Measurements from ENCODE around the gene FBXW7.

Gene FBXW7

DNA sequence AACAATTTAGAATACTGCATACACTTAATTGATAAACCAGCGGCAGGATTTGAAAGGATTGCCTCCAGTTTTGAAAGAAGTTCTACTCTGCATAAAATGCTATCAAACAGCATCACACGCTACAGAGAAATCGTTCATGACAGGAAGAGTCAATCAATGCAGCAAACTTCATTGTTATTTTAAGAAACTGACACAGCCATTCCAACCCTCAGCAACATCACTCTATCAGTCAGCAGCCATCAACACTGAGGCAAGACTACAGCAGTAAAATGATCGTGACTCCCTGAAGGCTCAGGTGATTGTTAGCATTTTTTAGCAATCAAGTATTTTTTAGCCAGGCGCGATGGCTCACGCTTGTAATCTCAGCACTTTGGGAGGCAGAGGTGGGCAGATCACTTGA, 98.3 kb downstream of the FBXW7 start:
- Histone ChIP-seq H3K27ac (ENCODE audit: insufficient read depth, low read depth, low read length, poor library complexity, severe bottlenecking) (no peak overlapping the region), H3K36me3 (ENCODE audit: control insufficient read depth, insufficient read depth, low read length) (no peaks in the 10 kb centered on the region), H3K4me1 (ENCODE audit: control insufficient read depth, insufficient read depth, low read length) (no peaks in the 10 kb centered on the region), H3K27me3 (ENCODE audit: control insufficient read depth, insufficient read depth, low read length, poor library complexity, severe bottlenecking) (no peaks in the 10 kb centered on the region), H3K9me3 (ENCODE audit: control insufficient read depth, low read length) (no peaks in the 10 kb centered on the region), H3K4me3 (ENCODE audit: insufficient read depth, low read depth, low read length) (no peak overlapping the region)
- WGBS, 2 experiments, result 94 to 95% methylated on average over 7 of the region's 7 CpGs

DNA sequence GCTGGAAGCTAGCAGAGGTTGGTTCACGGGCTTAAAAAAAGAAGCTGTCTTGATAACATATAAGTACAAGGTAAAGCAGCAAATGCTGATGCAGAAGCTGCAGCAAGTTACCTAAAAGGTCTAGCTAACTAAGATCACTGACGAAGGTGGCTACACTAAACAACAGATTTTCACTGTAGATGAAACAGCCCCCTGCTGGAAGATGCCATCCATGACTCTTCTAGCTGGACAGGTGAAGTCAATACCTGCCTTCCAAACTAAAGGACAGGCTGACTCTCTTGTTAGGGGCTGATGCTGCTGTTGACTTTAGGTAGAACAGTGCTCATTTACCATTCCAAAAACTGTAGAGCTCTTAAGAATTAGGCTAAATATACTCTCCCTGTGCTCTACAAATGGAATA, 99.5 kb downstream of the FBXW7 start:
- H3K4me1 ChIP-seq (ENCODE audit: control insufficient read depth, insufficient read depth, low read length), result peaks cover 2% of the 10 kb centered on the region
- 88 to 90% methylated on average over 2 of the region's 2 CpGs for WGBS, 2 experiments
- H3K27me3 ChIP-seq (ENCODE audit: control insufficient read depth, insufficient read depth, low read length, poor library complexity, severe bottlenecking), result no peaks in the 10 kb centered on the region
- no peak overlapping the region for H3K4me3 ChIP-seq (ENCODE audit: insufficient read depth, low read depth, low read length)
- no peak overlapping the region for H3K27ac ChIP-seq (ENCODE audit: insufficient read depth, low read depth, low read length, poor library complexity, severe bottlenecking)
- no peaks in the 10 kb centered on the region for H3K36me3 ChIP-seq (ENCODE audit: control insufficient read depth, insufficient read depth, low read length)
- H3K9me3 ChIP-seq (ENCODE audit: control insufficient read depth, low read length), result no peaks in the 10 kb centered on the region

DNA sequence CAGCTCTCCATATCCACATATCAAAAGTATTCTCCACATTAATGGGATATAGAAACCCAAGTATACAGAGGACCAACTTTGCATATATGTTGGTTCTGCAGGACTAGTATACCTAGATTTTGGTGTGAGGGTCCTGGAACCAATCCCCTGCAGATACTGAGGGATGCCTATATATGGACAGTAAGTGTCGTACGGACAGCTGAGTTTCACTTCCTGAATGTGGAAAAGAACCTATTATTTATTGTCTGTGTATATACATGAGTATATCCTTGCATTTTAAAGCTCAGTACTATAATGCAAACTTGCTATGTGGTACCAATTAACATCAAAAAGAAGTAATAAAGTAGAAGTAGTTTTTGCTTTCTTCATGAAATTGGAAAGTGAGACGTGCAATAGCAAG, 101.9 kb downstream of the FBXW7 start:
- H3K9me3 ChIP-seq (ENCODE audit: control insufficient read depth, low read length), result no peaks in the 10 kb centered on the region
- H3K4me1 ChIP-seq (ENCODE audit: control insufficient read depth, insufficient read depth, low read length), result peaks cover 5% of the 10 kb centered on the region
- H3K36me3 ChIP-seq (ENCODE audit: control insufficient read depth, insufficient read depth, low read length), result no peaks in the 10 kb centered on the region
- H3K27ac ChIP-seq (ENCODE audit: insufficient read depth, low read depth, low read length, poor library complexity, severe bottlenecking), result no peak overlapping the region
- WGBS, 2 experiments, result 86 to 100% methylated on average over 2 to 3 of the region's 3 CpGs
- no peaks in the 10 kb centered on the region for H3K27me3 ChIP-seq (ENCODE audit: control insufficient read depth, insufficient read depth, low read length, poor library complexity, severe bottlenecking)
- no peak overlapping the region for H3K4me3 ChIP-seq (ENCODE audit: insufficient read depth, low read depth, low read length)

DNA sequence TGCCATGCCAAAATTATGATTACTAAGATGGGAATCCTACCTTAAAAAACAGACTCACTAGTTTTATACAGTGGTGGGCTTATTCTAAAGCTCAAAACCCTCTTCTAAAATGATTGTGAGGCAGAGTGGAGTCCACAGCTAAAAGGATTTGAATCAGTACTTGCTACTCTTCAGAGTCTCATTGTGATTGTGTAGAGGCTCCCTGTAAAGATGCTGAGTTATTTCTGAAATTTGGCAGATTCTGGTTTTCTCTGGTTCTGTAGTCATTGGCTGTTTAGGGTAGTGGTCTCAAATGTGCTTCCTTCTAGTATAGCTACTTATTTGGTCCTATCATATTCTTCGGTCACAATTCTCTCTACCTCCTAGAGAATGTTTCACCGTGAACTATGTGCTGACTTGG, 104.1 kb downstream of the FBXW7 start:
- no peak overlapping the region for H3K4me3 ChIP-seq (ENCODE audit: insufficient read depth, low read depth, low read length)
- peaks cover 5% of the 10 kb centered on the region for H3K4me1 ChIP-seq (ENCODE audit: control insufficient read depth, insufficient read depth, low read length)
- WGBS, 2 experiments, result 96 to 100% methylated on average over 2 of the region's 2 CpGs
- H3K36me3 ChIP-seq (ENCODE audit: control insufficient read depth, insufficient read depth, low read length), result no peaks in the 10 kb centered on the region
- no peaks in the 10 kb centered on the region for H3K9me3 ChIP-seq (ENCODE audit: control insufficient read depth, low read length)
- no peaks in the 10 kb centered on the region for H3K27me3 ChIP-seq (ENCODE audit: control insufficient read depth, insufficient read depth, low read length, poor library complexity, severe bottlenecking)
- no peak overlapping the region for H3K27ac ChIP-seq (ENCODE audit: insufficient read depth, low read depth, low read length, poor library complexity, severe bottlenecking)

DNA sequence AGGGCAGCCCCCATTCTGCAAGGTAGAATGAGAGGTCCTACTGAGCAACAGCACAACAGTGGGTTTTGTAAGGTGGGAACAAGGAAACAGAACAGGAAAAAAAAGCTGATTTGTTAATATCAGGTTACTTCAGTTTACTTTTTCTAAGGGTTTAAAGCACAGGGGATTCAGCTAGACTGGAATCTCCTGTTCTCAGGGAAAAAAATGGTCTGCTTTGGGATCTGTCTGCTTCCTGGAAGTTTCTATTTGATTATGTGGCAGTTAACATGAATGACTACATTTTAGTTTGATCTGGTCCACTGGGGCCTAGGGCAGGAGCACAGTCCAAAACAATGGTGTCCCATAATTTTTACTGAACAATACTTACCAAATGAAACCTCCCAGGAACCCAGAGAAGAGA, 104.6 kb downstream of the FBXW7 start:
- Histone ChIP-seq H3K4me1 (ENCODE audit: control insufficient read depth, insufficient read depth, low read length) (peaks cover 5% of the 10 kb centered on the region), H3K9me3 (ENCODE audit: control insufficient read depth, low read length) (no peaks in the 10 kb centered on the region), H3K27ac (ENCODE audit: insufficient read depth, low read depth, low read length, poor library complexity, severe bottlenecking) (no peak overlapping the region)

DNA sequence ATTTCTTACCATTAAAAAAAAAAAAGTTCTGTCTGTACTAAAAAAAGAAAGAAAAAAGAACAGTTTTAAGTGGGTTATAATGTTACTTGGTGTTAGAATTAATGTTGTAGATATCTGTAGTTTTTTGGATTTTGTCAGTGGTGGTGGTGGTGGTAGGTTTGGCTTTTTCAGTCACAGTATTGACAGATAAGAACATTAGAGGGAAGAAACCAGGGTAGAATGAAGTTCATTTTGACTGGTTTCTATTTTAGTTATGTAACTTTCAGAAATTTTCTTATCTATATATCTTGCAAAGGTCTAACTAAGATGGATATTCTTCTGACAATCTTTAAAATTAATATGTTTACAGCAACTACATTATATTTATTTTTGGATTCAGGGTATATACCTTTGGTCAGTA, 105.4 kb downstream of the FBXW7 start:
- H3K4me1 ChIP-seq (ENCODE audit: control insufficient read depth, insufficient read depth, low read length), result peaks cover 5% of the 10 kb centered on the region
- H3K9me3 ChIP-seq (ENCODE audit: control insufficient read depth, low read length), result no peaks in the 10 kb centered on the region
- no peak overlapping the region for H3K27ac ChIP-seq (ENCODE audit: insufficient read depth, low read depth, low read length, poor library complexity, severe bottlenecking)
- H3K36me3 ChIP-seq (ENCODE audit: control insufficient read depth, insufficient read depth, low read length), result no peaks in the 10 kb centered on the region
- H3K27me3 ChIP-seq (ENCODE audit: control insufficient read depth, insufficient read depth, low read length, poor library complexity, severe bottlenecking), result no peaks in the 10 kb centered on the region
- H3K4me3 ChIP-seq (ENCODE audit: insufficient read depth, low read depth, low read length), result no peak overlapping the region

More for the DNA sequence above, 104.6 kb downstream of the FBXW7 start:
- no peak overlapping the region for H3K4me3 ChIP-seq (ENCODE audit: insufficient read depth, low read depth, low read length)
- H3K27me3 ChIP-seq (ENCODE audit: control insufficient read depth, insufficient read depth, low read length, poor library complexity, severe bottlenecking), result no peaks in the 10 kb centered on the region
- no peaks in the 10 kb centered on the region for H3K36me3 ChIP-seq (ENCODE audit: control insufficient read depth, insufficient read depth, low read length)

DNA sequence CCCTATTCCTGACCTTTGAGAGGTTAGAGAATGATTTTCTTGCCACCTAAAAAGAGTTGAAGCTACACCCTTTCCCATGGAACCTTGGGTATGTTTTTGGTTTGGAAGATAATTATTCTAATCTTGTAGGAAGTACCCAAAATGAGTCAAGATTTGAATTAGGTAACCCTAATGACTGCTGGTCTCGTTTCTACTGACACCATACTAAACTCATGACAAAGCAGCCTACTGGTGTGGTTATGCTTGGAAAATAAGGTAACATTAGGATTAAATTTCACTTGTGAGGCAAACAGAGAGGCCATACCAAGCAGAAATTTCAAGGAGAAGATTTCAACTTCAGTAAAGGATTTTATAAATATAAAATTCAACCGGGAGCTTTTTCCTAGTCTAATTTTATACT, 107.9 kb downstream of the FBXW7 start:
- H3K27me3 ChIP-seq (ENCODE audit: control insufficient read depth, insufficient read depth, low read length, poor library complexity, severe bottlenecking), result no peaks in the 10 kb centered on the region
- no peaks in the 10 kb centered on the region for H3K9me3 ChIP-seq (ENCODE audit: control insufficient read depth, low read length)
- WGBS, 2 experiments, result 83% methylated on average over 1 of the region's 2 CpGs; no CpG with 5 or more reads in 1 of the 2 experiments
- H3K4me3 ChIP-seq (ENCODE audit: insufficient read depth, low read depth, low read length), result no peak overlapping the region
- no peaks in the 10 kb centered on the region for H3K36me3 ChIP-seq (ENCODE audit: control insufficient read depth, insufficient read depth, low read length)
- H3K4me1 ChIP-seq (ENCODE audit: control insufficient read depth, insufficient read depth, low read length), result peaks cover 5% of the 10 kb centered on the region
- H3K27ac ChIP-seq (ENCODE audit: insufficient read depth, low read depth, low read length, poor library complexity, severe bottlenecking), result no peak overlapping the region

DNA sequence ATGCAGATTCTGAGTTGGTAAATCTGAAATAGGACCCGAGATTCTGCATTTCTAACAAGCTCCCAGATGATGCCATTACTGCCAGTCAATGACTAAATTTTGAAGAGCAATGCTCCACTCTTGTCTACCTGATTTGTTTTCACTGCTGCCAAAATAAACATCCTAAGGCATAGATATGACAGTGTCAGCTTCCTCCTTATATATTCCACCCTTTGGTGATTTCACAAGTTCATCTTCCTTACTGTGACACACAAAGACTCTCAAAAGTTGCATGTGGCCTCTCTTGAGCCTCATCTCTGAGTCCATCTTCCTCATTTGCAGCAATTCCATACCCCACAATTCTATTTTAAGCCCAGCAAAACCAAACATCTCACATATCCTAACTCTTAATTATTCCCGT, 110.9 kb downstream of the FBXW7 start:
- Histone ChIP-seq H3K27ac (ENCODE audit: insufficient read depth, low read depth, low read length, poor library complexity, severe bottlenecking) (no peak overlapping the region), H3K4me3 (ENCODE audit: insufficient read depth, low read depth, low read length) (no peak overlapping the region), H3K4me1 (ENCODE audit: control insufficient read depth, insufficient read depth, low read length) (no peaks in the 10 kb centered on the region), H3K36me3 (ENCODE audit: control insufficient read depth, insufficient read depth, low read length) (no peaks in the 10 kb centered on the region), H3K27me3 (ENCODE audit: control insufficient read depth, insufficient read depth, low read length, poor library complexity, severe bottlenecking) (no peaks in the 10 kb centered on the region), H3K9me3 (ENCODE audit: control insufficient read depth, low read length) (no peaks in the 10 kb centered on the region)
- WGBS, 2 experiments, result 77 to 81% methylated on average over 2 of the region's 2 CpGs

DNA sequence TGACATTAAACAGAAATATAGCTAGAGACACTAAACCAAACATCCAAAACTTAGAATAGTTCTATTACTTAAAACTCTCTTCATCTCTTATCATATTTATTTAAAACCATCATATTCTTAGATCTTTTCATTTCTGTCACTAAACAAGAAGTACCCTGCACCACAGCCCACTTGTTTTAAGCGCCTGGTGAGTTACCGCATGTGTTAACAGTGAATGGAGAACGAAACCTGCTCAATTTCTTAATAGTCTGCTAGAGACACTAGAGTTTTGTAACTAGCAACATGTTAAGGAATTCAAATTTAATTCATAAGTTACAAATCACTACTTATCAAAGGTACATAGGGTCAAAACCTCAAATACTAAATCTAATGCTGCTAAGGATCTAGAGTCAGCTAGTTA, 111.5 kb downstream of the FBXW7 start:
- Histone ChIP-seq H3K4me1 (ENCODE audit: control insufficient read depth, insufficient read depth, low read length) (no peaks in the 10 kb centered on the region), H3K4me3 (ENCODE audit: insufficient read depth, low read depth, low read length) (no peak overlapping the region), H3K27me3 (ENCODE audit: control insufficient read depth, insufficient read depth, low read length, poor library complexity, severe bottlenecking) (no peaks in the 10 kb centered on the region), H3K27ac (ENCODE audit: insufficient read depth, low read depth, low read length, poor library complexity, severe bottlenecking) (no peak overlapping the region), H3K9me3 (ENCODE audit: control insufficient read depth, low read length) (no peaks in the 10 kb centered on the region), H3K36me3 (ENCODE audit: control insufficient read depth, insufficient read depth, low read length) (no peaks in the 10 kb centered on the region)
- 95% methylated on average over 3 of the region's 3 CpGs; no CpG with 5 or more reads in 1 of the 2 experiments for WGBS, 2 experiments

DNA sequence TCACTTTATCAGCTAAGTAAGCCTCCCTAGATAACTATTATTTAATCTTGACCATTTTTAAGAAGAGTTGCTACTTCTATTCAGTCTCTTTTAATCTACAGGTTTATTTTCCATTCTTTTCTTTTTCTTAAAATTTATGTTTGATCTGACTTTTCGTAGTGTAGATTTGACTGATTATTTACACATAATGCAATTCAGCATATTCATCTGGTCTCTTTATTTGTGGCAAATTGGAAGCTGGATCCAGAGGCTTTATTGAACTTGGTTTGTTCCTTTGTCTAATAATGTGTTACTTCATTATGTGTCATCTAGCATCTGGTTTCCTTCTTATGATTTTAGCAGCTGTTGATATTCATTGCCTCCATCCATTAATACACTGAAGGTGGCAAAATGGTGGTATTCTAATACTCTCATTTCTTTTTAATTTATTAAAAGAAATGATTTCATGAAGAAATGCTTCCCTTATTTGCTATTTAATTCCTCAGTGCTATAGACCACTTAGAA, 113.0 kb downstream of the FBXW7 start:
- Histone ChIP-seq H3K36me3 (ENCODE audit: control insufficient read depth, insufficient read depth, low read length) (no peaks in the 10 kb centered on the region), H3K4me3 (ENCODE audit: insufficient read depth, low read depth, low read length) (no peak overlapping the region), H3K27ac (ENCODE audit: insufficient read depth, low read depth, low read length, poor library complexity, severe bottlenecking) (no peak overlapping the region), H3K27me3 (ENCODE audit: control insufficient read depth, insufficient read depth, low read length, poor library complexity, severe bottlenecking) (no peaks in the 10 kb centered on the region), H3K9me3 (ENCODE audit: control insufficient read depth, low read length) (no peaks in the 10 kb centered on the region), H3K4me1 (ENCODE audit: control insufficient read depth, insufficient read depth, low read length) (peaks cover 2% of the 10 kb centered on the region)
- WGBS, 2 experiments, result 100% methylated on average over 1 of the region's 1 CpG; no CpG with 5 or more reads in 1 of the 2 experiments

DNA sequence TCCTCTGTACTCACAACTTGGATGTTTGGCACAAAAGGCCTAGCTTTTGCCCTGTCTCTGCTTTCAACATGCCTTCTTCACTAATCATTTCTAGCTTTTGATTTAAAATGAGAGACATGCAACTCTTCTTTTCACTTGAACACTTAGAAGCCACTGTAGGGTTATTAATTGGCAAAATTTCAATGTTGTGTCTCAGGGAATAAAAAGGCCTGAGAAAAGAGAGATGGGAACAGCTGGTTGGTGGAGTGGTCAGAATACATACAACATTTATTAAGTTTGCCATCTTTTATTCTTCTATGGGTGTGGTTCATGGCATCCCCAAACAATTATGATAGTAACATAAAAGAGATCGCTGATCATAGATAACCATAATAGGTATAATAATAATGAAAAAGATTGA, 114.3 kb downstream of the FBXW7 start:
- H3K4me3 ChIP-seq (ENCODE audit: insufficient read depth, low read depth, low read length), result no peak overlapping the region
- no peaks in the 10 kb centered on the region for H3K36me3 ChIP-seq (ENCODE audit: control insufficient read depth, insufficient read depth, low read length)
- no peak overlapping the region for H3K27ac ChIP-seq (ENCODE audit: insufficient read depth, low read depth, low read length, poor library complexity, severe bottlenecking)
- H3K9me3 ChIP-seq (ENCODE audit: control insufficient read depth, low read length), result no peaks in the 10 kb centered on the region
- 100% methylated on average over 1 of the region's 1 CpG; no CpG with 5 or more reads in 1 of the 2 experiments for WGBS, 2 experiments
- no peaks in the 10 kb centered on the region for H3K27me3 ChIP-seq (ENCODE audit: control insufficient read depth, insufficient read depth, low read length, poor library complexity, severe bottlenecking)
- peaks cover 5% of the 10 kb centered on the region for H3K4me1 ChIP-seq (ENCODE audit: control insufficient read depth, insufficient read depth, low read length)
